Measurements from ENCODE around the gene KYAT1.

KYAT1 gene

DNA sequence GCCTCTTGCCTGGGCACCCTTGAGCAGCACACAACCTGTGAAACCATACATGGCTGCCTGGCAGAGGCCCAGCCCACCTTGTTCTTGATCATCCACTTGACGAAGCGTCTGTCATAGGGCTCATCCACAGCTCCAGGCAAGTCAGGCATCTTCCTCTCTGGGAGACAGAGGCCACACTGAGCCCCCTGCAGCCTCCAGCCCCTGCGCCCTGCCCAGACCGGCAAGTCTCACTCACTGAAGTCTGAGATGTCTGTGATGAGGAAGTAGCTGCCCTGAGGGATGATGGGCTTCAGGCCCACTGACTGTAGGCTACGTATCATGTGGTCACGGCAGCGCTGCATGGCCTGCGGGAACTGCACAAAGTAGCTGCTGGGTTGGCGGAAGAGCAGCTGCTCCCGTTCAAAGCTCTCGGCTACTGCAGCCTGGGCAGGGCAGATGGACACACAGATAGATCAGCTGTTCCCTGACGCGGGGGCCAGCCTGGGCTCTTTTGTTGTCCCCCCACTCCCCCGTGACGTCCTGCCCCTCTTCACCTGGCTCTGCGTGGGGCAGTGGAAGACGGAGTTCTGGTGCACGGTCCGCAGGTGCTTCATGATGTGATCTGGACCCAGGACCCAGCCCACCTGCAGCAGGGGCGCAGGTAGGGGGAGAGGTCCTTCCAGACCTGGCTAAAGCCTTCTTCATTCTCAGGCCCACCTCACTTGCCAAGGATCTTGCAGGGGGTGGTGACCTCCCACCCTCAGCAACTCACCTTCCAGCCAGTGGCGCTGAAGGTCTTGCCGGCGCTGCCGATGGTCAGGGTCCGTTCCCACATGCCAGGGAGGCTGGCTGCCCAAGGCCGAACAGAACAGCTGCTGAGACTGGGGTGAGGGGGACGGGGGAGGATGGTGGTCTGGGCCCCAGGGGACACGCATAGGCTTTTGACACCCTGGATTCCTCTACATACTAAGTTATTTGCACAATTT, 46.2 kb downstream of the KYAT1 start:
- no peak for DNase-seq

DNA sequence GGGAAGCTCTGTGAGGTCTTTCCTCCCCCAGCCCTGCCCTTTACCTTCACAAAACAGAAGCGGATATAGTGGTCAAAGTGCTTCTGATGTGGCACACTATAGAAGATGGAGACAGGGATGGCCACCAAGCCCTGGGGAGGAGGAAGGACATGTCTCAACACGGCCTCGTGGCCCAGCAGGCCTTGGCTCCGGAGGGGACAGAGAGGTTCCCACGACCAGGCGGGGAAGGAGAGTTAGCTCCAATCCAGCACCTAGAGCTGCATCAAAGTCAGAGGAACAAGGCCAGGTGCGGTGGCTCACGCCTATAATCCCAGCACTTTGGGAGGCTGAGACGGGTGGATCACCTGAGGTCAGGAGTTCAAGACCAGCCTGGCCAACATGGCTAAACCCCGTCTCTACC, 48.1 kb downstream of the KYAT1 start:
- DNase-seq, result no peak

GRCh38 chr9:128829477-128830251, 52.1 kb downstream of the KYAT1 start, which contains the start of gene SPOUT1:
Gene SPOUT1, minus strand, starts transcription at chr9:128829794. Its CDS starts 14 bp downstream, at chr9:128829780.
- peak; percentile 87 for DNase-seq

- DNase-seq, result no peak
Observed at GRCh38 chr9:128828719-128829452, 52.9 kb downstream of the KYAT1 start.

DNA sequence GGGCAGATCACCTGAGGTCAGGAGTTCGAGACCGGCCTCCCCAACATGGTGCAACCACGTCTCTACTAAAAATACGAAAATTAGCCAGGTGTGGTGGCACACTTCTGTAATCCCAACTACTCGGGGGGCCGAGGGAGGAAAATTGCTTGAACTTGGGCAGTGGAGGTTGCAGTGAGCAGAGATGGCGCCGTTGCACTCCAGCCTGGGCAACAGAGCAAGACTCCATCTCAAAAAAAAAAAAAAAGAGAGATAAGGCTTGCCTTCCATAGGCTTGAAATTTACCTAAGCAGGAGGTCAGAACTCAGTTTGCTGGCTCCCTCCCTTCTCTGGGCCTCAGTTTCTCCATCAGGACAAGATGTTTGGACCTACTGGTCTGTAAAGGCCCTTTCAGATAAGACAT, 53.5 kb downstream of the KYAT1 start:
- no peak for DNase-seq

DNA sequence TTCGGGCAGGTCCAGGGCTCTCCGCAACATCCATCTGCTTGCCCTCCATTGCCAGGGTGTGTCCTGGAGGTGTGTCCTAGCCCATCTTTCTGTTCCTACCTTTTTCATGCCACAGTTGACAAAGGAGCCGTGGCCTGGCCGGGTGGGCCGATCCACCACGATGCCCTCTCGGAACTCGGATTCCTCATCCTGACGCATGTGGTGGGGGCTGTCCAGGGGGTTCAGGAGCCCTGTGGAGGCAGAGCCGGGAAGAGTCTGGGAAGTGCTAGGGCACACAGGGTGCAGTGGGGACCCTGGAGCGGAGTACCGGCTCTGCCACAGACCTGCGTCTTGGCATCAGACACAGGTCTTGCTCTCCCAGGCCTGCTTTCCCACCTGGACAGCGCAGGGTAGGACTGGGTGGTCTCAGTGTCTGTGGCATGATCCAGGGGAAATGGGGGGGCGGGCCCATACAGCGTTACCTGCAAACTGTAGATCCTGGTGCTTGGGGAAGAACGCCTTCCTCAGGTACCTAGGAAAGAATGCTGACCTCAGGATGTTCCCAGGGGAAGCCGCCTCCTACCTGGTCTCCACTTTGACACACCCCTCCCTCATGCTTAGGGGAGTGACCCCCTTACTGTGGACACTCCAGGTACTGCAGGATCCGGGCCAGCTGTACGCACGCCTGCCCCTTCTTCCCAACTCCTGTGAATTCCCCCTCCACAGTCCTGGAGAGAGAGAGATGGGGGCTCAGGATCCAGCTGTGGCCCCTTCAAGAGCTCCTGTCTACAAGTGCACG, 55.6 kb downstream of the KYAT1 start:
- no peak for DNase-seq

- DNase-seq, result no peak
Observed at GRCh38 chr9:128824911-128825310, 56.8 kb downstream of the KYAT1 start.

GRCh38 chr9:128823903-128824406, 57.8 kb downstream of the KYAT1 start:
- no peak for DNase-seq

- no peak for DNase-seq
Observed at GRCh38 chr9:128823362-128823902, 58.3 kb downstream of the KYAT1 start.

- no peak for DNase-seq
Observed at GRCh38 chr9:128822407-128823042, 59.2 kb downstream of the KYAT1 start.

DNA sequence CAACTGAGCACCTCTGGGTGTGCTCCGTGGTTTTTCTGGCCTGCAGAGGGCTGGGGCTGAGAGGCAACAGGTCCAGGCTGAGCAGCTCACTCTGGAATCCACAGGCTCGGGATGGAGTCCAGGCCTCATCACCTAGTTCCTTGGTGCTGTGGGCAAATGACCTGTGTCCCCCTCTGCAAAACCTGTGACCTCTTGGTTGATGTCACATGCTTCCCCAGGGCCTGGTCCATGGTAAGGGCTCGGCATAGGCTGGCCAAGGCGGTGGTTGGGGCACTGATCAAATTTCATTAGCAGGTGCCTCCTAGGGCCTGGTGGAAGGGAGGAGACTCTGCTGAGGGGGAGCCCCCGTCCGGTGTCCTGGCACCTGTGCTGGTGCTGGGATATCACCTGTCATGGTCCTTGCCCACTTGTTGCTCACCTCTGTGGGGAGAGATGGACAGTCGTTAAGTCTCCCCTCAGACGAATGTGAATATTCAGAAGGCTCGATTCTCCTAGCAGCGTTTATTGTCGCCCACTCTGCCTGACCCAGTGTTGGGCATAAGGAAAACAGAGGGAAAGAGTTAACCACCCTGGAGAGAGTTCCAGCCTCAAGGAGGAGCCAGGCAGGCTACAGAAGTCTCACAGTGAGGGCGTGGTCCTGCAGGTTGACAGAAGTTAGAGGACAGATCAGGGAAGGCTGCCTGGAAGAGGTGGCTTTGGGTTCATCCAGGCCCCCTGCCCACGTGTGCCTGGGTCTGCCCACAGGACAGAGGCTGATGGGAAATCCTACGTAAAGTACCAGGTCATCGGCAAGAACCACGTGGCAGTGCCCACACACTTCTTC, 60.0 kb downstream of the KYAT1 start:
- DNase-seq, result no peak

DNA sequence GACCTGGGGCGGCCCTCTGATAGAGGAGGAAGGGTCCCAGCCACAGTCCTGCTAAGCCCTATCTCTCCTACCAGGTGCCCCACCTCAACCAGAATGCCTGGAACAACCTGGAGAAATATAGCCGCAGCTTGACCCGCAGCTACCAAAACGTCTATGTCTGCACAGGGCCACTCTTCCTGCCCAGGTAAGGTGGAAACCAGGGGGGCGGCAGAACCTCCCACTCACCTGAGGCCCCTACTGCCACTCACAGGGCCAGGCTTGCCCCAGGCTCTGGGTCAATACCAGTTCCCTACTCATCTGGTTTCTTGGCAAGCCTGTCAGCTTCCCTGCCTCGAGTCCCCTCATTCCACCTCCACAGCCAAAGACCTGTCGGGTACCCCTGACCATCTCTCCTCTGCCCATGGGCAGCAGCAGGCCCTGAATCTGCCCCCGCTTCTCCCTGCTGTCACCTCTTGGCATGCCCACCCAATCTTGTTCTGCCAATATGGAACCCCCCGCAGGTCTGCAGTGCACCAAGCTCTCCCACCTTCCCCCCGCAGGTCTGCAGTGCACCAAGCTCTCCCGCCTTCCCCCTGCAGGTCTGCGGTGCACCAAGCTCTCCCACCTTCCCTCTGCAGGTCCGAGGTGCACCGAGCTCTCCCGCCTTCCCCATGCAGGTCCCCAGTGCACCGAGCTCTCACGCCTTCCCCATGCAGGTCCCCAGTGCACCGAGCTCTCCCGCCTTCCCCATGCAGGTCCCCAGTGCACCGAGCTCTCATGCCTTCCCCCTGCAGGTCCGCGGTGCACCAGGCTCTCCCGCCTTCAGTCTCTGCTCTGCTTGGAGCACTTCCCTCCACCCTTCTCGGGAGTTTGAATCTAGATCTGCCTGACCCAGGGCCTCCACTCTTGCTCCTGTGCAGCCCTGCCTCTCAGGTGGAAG, 60.8 kb downstream of the KYAT1 start:
- no peak for DNase-seq

DNA sequence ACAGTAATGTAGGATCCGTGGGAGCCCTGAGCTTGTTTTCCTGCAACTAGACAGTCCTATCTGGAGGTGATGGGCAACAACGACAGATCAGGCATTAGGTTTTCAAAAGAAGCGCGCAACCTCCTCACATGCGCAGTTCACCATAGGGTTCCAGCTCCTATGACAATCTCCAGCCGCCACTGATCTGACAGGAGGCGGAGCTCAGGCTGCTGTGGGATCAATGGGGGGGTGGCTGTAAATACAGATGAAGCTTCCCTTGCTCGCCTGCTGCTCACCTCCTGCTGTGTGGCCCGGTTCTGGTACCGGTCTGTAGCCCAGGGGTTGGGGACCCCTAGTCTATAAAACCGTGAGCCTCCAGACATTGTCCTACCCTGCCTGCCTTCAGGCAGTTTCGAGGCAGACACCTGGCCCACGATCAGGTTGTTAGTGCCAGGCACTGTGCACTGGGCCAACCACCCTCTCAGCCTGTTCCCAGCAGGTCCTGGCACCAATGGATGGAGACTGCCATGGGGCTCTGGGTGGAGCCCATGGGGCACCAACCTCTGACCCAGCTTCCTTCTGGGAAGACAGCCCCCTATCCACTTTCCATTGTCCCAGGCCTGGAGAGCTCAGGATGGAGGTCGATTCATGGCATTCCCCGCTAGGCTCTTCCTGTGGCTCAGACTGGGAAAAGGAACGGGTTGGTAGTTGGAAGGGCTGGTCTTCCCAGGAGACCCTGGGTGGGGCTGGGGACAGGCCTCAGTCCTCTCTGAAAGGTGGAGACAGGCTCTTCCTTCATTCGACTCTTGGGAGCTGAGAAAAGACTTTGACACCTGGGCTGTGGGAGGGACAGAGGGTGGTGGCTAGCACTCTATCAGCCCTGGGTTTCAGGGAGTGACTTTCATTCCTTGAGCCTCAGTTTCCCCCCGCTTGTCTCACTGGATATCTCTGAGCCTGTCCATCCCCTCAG, 61.8 kb downstream of the KYAT1 start:
- DNase-seq, result no peak

- DNase-seq, result no peak
Observed at GRCh38 chr9:128818839-128819715, 62.7 kb downstream of the KYAT1 start.

DNA sequence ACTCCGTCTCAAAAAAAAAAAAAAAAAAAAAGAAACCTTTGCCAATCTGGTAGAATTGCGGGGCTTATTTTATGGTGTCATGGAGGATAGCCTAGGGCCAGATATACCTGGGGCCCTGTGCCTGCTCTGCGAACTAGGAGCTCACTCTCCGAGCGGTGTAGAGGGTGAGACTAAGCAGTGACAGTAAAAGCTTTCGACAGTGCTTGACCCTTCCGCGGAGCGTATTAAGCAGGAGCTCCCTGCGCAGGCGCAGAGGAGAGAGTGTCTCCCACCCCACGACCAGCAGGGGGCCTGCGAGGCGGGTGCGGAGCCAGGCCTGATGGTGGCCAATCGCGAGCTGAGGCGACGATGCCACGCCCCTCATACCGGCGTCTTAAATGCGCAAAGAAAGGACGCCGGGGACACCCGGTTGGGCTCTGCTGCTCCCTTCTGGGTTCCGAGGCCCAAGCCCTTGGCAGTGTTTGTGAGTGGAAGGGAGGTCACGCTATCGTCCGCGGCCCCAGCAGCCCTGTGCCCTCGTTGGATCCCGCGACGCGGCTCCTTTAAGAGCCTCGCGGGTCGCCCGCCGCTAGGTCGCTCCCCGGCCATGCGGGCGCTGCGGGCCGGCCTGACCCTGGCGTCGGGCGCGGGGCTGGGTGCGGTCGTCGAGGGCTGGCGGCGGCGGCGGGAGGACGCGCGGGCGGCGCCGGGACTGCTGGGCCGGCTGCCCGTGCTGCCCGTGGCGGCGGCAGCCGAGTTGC, 63.5 kb downstream of the KYAT1 start, which contains the start of gene ENDOG:
Gene ENDOG (plus strand): TSS at position 402 of the 740 bp plus-strand sequence. CDS start 185 bp downstream, at position 587.
- DNase-seq, result peak; percentile 94

GRCh38 chr9:128810873-128811272, 70.9 kb downstream of the KYAT1 start:
- no peak for DNase-seq

Data from T1000 (cell line).